ENCODE results near the gene C19orf12. TPM values are rescaled to one million over a fixed set of nuclear protein-coding genes. Genes with fewer than 3 reads are reported as not detected.

C19orf12 gene
- total and polyA plus RNA-seq, 5 donors from 2014 or later: 22.8 to 33.7 (median 29.4) TPM

GRCh38 chr19:29745253-29745652 is 30.2 kb upstream of the C19orf12 start:
- Mint-ChIP-seq H3K4me3 (no peak overlapping the region), H3K36me3 (no peaks in the 10 kb centered on the region), H3K9me3 (no peaks in the 10 kb centered on the region), H3K4me1 (no peaks in the 10 kb centered on the region), H3K27me3 (peaks cover 6% of the 10 kb centered on the region), H3K27ac (no peak overlapping the region)
- DNase-seq (no peak), ATAC-seq (ENCODE audit: low read depth in 2 of 2) (no peak)
- no peaks in the 10 kb centered on the region for H3K9me3 ChIP-seq (ENCODE audit: control insufficient read depth in 2 of 2, low read length in 2 of 2)
- no peak overlapping the region for H3K4me3 ChIP-seq (ENCODE audit: low read depth, low read length)
- H3K4me1 ChIP-seq (ENCODE audit: control insufficient read depth, insufficient read depth, low read length, poor library complexity, severe bottlenecking): no peaks in the 10 kb centered on the region
- H3K27me3 ChIP-seq (ENCODE audit: control insufficient read depth, insufficient read depth, low read length): no peaks in the 10 kb centered on the region
- no peaks in the 10 kb centered on the region for H3K36me3 ChIP-seq (ENCODE audit: control insufficient read depth, insufficient read depth, low read length)
- H3K27ac ChIP-seq (ENCODE audit: insufficient read depth, low read length, poor library complexity, severe bottlenecking): no peak overlapping the region

- Mint-ChIP-seq H3K4me1 (no peaks in the 10 kb centered on the region), H3K36me3 (no peaks in the 10 kb centered on the region), H3K4me3 (no peak overlapping the region), H3K27ac (no peak overlapping the region), H3K9me3 (no peaks in the 10 kb centered on the region), H3K27me3 (no peaks in the 10 kb centered on the region)
- H3K4me3 ChIP-seq (ENCODE audit: low read depth, low read length): no peak overlapping the region
- H3K9me3 ChIP-seq (ENCODE audit: control insufficient read depth in 2 of 2, low read length in 2 of 2): no peaks in the 10 kb centered on the region
- ATAC-seq (ENCODE audit: low read depth in 2 of 2) (no peak), DNase-seq (no peak)
- H3K4me1 ChIP-seq (ENCODE audit: control insufficient read depth, insufficient read depth, low read length, poor library complexity, severe bottlenecking): no peaks in the 10 kb centered on the region
- no peaks in the 10 kb centered on the region for H3K27me3 ChIP-seq (ENCODE audit: control insufficient read depth, insufficient read depth, low read length)
- H3K27ac ChIP-seq (ENCODE audit: insufficient read depth, low read length, poor library complexity, severe bottlenecking): no peak overlapping the region
- no peaks in the 10 kb centered on the region for H3K36me3 ChIP-seq (ENCODE audit: control insufficient read depth, insufficient read depth, low read length)
Observed at GRCh38 chr19:29743681-29744080, 28.6 kb upstream of the C19orf12 start.

- Histone ChIP-seq H3K4me3 (ENCODE audit: low read depth, low read length) (no peak overlapping the region), H3K4me1 (ENCODE audit: control insufficient read depth, insufficient read depth, low read length, poor library complexity, severe bottlenecking) (no peaks in the 10 kb centered on the region), H3K36me3 (ENCODE audit: control insufficient read depth, insufficient read depth, low read length) (no peaks in the 10 kb centered on the region), H3K9me3 (ENCODE audit: control insufficient read depth in 2 of 2, low read length in 2 of 2) (no peaks in the 10 kb centered on the region), H3K27ac (ENCODE audit: insufficient read depth, low read length, poor library complexity, severe bottlenecking) (no peak overlapping the region), H3K27me3 (ENCODE audit: control insufficient read depth, insufficient read depth, low read length) (no peaks in the 10 kb centered on the region)
- no peaks in the 10 kb centered on the region for H3K9me3 Mint-ChIP-seq
- no peak for ATAC-seq (ENCODE audit: low read depth in 2 of 2)
- H3K4me3 Mint-ChIP-seq: no peak overlapping the region
- no peaks in the 10 kb centered on the region for H3K27me3 Mint-ChIP-seq
- H3K4me1 Mint-ChIP-seq: no peaks in the 10 kb centered on the region
- no peak for DNase-seq
- H3K36me3 Mint-ChIP-seq: no peaks in the 10 kb centered on the region
- no peak overlapping the region for H3K27ac Mint-ChIP-seq
Observed at GRCh38 chr19:29741776-29742175, 26.7 kb upstream of the C19orf12 start.

- no peak overlapping the region for H3K27ac Mint-ChIP-seq
- no peak for ATAC-seq (ENCODE audit: low read depth in 2 of 2)
Observed at GRCh38 chr19:29741226-29741625, 26.2 kb upstream of the C19orf12 start.

GRCh38 chr19:29737461-29738000 is 22.5 kb upstream of the C19orf12 start:
- Histone ChIP-seq H3K4me3 (ENCODE audit: low read depth, low read length) (no peak overlapping the region), H3K9me3 (ENCODE audit: control insufficient read depth in 2 of 2, low read length in 2 of 2) (no peaks in the 10 kb centered on the region), H3K27ac (ENCODE audit: insufficient read depth, low read length, poor library complexity, severe bottlenecking) (no peak overlapping the region), H3K4me1 (ENCODE audit: control insufficient read depth, insufficient read depth, low read length, poor library complexity, severe bottlenecking) (no peaks in the 10 kb centered on the region), H3K36me3 (ENCODE audit: control insufficient read depth, insufficient read depth, low read length) (no peaks in the 10 kb centered on the region), H3K27me3 (ENCODE audit: control insufficient read depth, insufficient read depth, low read length) (no peaks in the 10 kb centered on the region)
- H3K9me3 Mint-ChIP-seq: no peaks in the 10 kb centered on the region
- no peak overlapping the region for H3K4me3 Mint-ChIP-seq
- no peak for ATAC-seq (ENCODE audit: low read depth in 2 of 2)
- H3K27ac Mint-ChIP-seq: no peak overlapping the region
- no peaks in the 10 kb centered on the region for H3K36me3 Mint-ChIP-seq
- peaks cover 5% of the 10 kb centered on the region for H3K27me3 Mint-ChIP-seq
- H3K4me1 Mint-ChIP-seq: no peaks in the 10 kb centered on the region
- DNase-seq: no peak

More at GRCh38 chr19:29741226-29741625, 26.2 kb upstream of the C19orf12 start:
- Mint-ChIP-seq H3K9me3 (no peaks in the 10 kb centered on the region), H3K4me1 (no peaks in the 10 kb centered on the region), H3K36me3 (no peaks in the 10 kb centered on the region), H3K4me3 (no peak overlapping the region), H3K27me3 (no peaks in the 10 kb centered on the region)
- Histone ChIP-seq H3K4me3 (ENCODE audit: low read depth, low read length) (no peak overlapping the region), H3K9me3 (ENCODE audit: control insufficient read depth in 2 of 2, low read length in 2 of 2) (no peaks in the 10 kb centered on the region), H3K27ac (ENCODE audit: insufficient read depth, low read length, poor library complexity, severe bottlenecking) (no peak overlapping the region), H3K36me3 (ENCODE audit: control insufficient read depth, insufficient read depth, low read length) (no peaks in the 10 kb centered on the region), H3K4me1 (ENCODE audit: control insufficient read depth, insufficient read depth, low read length, poor library complexity, severe bottlenecking) (no peaks in the 10 kb centered on the region), H3K27me3 (ENCODE audit: control insufficient read depth, insufficient read depth, low read length) (no peaks in the 10 kb centered on the region)
- no peak for DNase-seq

GRCh38 chr19:29735829-29736228 is 20.8 kb upstream of the C19orf12 start:
- Mint-ChIP-seq H3K27me3 (peaks cover 5% of the 10 kb centered on the region), H3K4me1 (no peaks in the 10 kb centered on the region), H3K27ac (no peak overlapping the region), H3K36me3 (no peaks in the 10 kb centered on the region), H3K9me3 (no peaks in the 10 kb centered on the region), H3K4me3 (no peak overlapping the region)
- Histone ChIP-seq H3K36me3 (ENCODE audit: control insufficient read depth, insufficient read depth, low read length) (no peaks in the 10 kb centered on the region), H3K27me3 (ENCODE audit: control insufficient read depth, insufficient read depth, low read length) (no peaks in the 10 kb centered on the region), H3K4me1 (ENCODE audit: control insufficient read depth, insufficient read depth, low read length, poor library complexity, severe bottlenecking) (no peaks in the 10 kb centered on the region), H3K27ac (ENCODE audit: insufficient read depth, low read length, poor library complexity, severe bottlenecking) (no peak overlapping the region), H3K4me3 (ENCODE audit: low read depth, low read length) (no peak overlapping the region), H3K9me3 (ENCODE audit: control insufficient read depth in 2 of 2, low read length in 2 of 2) (no peaks in the 10 kb centered on the region)
- no peak for ATAC-seq (ENCODE audit: low read depth in 2 of 2)
- no peak for DNase-seq

GRCh38 chr19:29731331-29731850 is 16.3 kb upstream of the C19orf12 start:
- no peak overlapping the region for H3K4me3 ChIP-seq (ENCODE audit: low read depth, low read length)
- H3K27ac Mint-ChIP-seq: no peak overlapping the region

GRCh38 chr19:29727906-29728305 is 12.8 kb upstream of the C19orf12 start:
- Histone ChIP-seq H3K9me3 (ENCODE audit: control insufficient read depth in 2 of 2, low read length in 2 of 2) (no peaks in the 10 kb centered on the region), H3K27me3 (ENCODE audit: control insufficient read depth, insufficient read depth, low read length) (peaks cover 3% of the 10 kb centered on the region), H3K27ac (ENCODE audit: insufficient read depth, low read length, poor library complexity, severe bottlenecking) (no peak overlapping the region), H3K4me1 (ENCODE audit: control insufficient read depth, insufficient read depth, low read length, poor library complexity, severe bottlenecking) (peaks cover 14% of the 10 kb centered on the region), H3K36me3 (ENCODE audit: control insufficient read depth, insufficient read depth, low read length) (no peaks in the 10 kb centered on the region), H3K4me3 (ENCODE audit: low read depth, low read length) (no peak overlapping the region)
- ATAC-seq (ENCODE audit: low read depth in 2 of 2) (no peak), DNase-seq (no peak)
- Mint-ChIP-seq H3K4me1 (peaks cover 0 to 15% (median 4%) of the 10 kb centered on the region in 4 donors), H3K4me3 (no peak overlapping the region), H3K36me3 (no peaks in the 10 kb centered on the region), H3K9me3 (no peaks in the 10 kb centered on the region), H3K27me3 (peaks cover 58% of the 10 kb centered on the region), H3K27ac (no peak overlapping the region)

More at GRCh38 chr19:29731331-29731850, 16.3 kb upstream of the C19orf12 start:
- Histone ChIP-seq H3K27me3 (ENCODE audit: control insufficient read depth, insufficient read depth, low read length) (no peaks in the 10 kb centered on the region), H3K27ac (ENCODE audit: insufficient read depth, low read length, poor library complexity, severe bottlenecking) (no peak overlapping the region), H3K4me1 (ENCODE audit: control insufficient read depth, insufficient read depth, low read length, poor library complexity, severe bottlenecking) (peaks cover 3% of the 10 kb centered on the region), H3K9me3 (ENCODE audit: control insufficient read depth in 2 of 2, low read length in 2 of 2) (no peaks in the 10 kb centered on the region), H3K36me3 (ENCODE audit: control insufficient read depth, insufficient read depth, low read length) (no peaks in the 10 kb centered on the region)
- DNase-seq: no peak
- no peak for ATAC-seq (ENCODE audit: low read depth in 2 of 2)
- peaks cover 28% of the 10 kb centered on the region for H3K27me3 Mint-ChIP-seq
- H3K9me3 Mint-ChIP-seq: no peaks in the 10 kb centered on the region
- no peaks in the 10 kb centered on the region for H3K36me3 Mint-ChIP-seq
- H3K4me3 Mint-ChIP-seq: no peak overlapping the region
- no peaks in the 10 kb centered on the region for H3K4me1 Mint-ChIP-seq

Measured in CD4-positive, CD25-positive, alpha-beta regulatory T cell (primary cell).